GM12891 (cell line): ENCODE results near the gene TRIM60.

Experiments
- POLR2A ChIP-seq: IDR thresholded peaks from 2 replicates; pipeline ENCODE4 v1.6.1; 2011; ENCODE audit warnings: low read depth, low read length, control low read depth
- POLR2AphosphoS5 ChIP-seq: IDR thresholded peaks from 2 replicates; pipeline ENCODE4 v1.6.1; 2011; ENCODE audit warnings: low read depth, low read length, control low read depth
- SPI1 ChIP-seq: IDR thresholded peaks from 2 replicates; pipeline ENCODE4 v1.6.1; 2011; ENCODE audit warnings: low read depth, low read length, control low read depth
- TAF1 ChIP-seq: IDR thresholded peaks from 2 replicates; pipeline ENCODE4 v1.6.1; 2011; ENCODE audit warnings: low read depth, low read length, control low read depth

GRCh38 chr4:165010487-165010886, 21.3 kb upstream of the TRIM60 start:
- TF ChIP-seq POLR2A (no peak), TAF1 (no peak), POLR2AphosphoS5 (no peak), SPI1 (no peak)
